ENCODE results near the gene FABP7.

DNA sequence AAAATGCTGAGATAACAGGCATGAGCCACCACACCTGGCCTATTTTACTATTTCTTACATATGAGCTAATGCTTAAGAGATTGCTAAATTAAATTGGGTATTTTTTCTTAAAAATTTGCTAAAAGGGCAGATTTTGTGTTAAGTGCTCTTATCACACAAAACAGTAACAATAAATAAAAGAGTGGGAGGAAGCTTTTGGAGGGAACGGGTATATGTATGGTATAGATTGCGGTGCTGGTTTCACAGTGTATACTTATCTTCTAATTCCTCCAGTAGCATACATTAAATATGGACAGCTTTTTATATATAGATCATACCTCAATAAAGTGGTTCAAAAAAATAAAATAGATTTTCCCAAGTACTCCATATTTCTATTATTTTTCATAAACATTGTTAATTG, 39.4 kb upstream of the FABP7 start:
- TF ChIP-seq, protein P1, sequence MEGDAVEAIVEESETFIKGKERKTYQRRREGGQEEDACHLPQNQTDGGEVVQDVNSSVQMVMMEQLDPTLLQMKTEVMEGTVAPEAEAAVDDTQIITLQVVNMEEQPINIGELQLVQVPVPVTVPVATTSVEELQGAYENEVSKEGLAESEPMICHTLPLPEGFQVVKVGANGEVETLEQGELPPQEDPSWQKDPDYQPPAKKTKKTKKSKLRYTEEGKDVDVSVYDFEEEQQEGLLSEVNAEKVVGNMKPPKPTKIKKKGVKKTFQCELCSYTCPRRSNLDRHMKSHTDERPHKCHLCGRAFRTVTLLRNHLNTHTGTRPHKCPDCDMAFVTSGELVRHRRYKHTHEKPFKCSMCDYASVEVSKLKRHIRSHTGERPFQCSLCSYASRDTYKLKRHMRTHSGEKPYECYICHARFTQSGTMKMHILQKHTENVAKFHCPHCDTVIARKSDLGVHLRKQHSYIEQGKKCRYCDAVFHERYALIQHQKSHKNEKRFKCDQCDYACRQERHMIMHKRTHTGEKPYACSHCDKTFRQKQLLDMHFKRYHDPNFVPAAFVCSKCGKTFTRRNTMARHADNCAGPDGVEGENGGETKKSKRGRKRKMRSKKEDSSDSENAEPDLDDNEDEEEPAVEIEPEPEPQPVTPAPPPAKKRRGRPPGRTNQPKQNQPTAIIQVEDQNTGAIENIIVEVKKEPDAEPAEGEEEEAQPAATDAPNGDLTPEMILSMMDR (conservative IDR thresholded peaks at IDR 0.05; ENCODE audit: low read depth, low read length): no peak
- TF ChIP-seq EZH2 (IDR thresholded peaks at IDR 0.05; ENCODE audit: borderline replicate concordance, low read depth, low read length, poor library complexity, severe bottlenecking): no peak
